MCF 10A (cell line): ENCODE measurements around the gene HJV. TPM values are rescaled to one million over a fixed set of nuclear protein-coding genes. Genes with fewer than 3 reads are reported as not detected.
A peak's percentile ranks its signal among the peaks of the same experiment; 100 is the strongest.

Source experiments
- BruUV-seq: library from RNA; stranded (reverse); fragments of 400-500 nt; replicated peaks from 2 replicates; lab custom pipeline; 2021; lab: Mats Ljungman, UMichigan
- CTCF ChIA-PET: fragments of 300-600 bp; sonication (Branson Sonifier 250); formaldehyde crosslinking; extraction: SDS; loops from one replicate; lab custom pipeline; 2021; ENCODE audit warnings: antibody characterized with exemption, inconsistent platforms; lab: Yijun Ruan, JAX
- POLR2A ChIA-PET: fragments of 300-600, 350-650 bp; sonication (Branson Sonifier 250); formaldehyde crosslinking; extraction: SDS; loops from one replicate; lab custom pipeline; 2020; ENCODE audit warnings: antibody characterized with exemption, inconsistent platforms; lab: Yijun Ruan, JAX
- DNase-seq: peaks from one replicate; pipeline ENCODE4 v3.0.0-alpha.2; 2018; ENCODE audit not compliant: unreplicated experiment
- H3K27ac Mint-ChIP-seq: one replicate; pipeline ENCODE4 v1.8.0; 2022; ENCODE audit warnings: mild to moderate bottlenecking, low read depth, mixed read lengths; ENCODE audit not compliant: unreplicated experiment
- H3K27me3 Mint-ChIP-seq: one replicate; pipeline ENCODE4 v1.8.0; 2022; ENCODE audit warnings: mixed read lengths; ENCODE audit not compliant: insufficient read depth, unreplicated experiment
- H3K36me3 Mint-ChIP-seq: one replicate; pipeline ENCODE4 v1.8.0; 2022; ENCODE audit warnings: mild to moderate bottlenecking, moderate library complexity, mixed read lengths; ENCODE audit not compliant: insufficient read depth, unreplicated experiment
- H3K4me1 Mint-ChIP-seq: one replicate; pipeline ENCODE4 v1.8.0; 2022; ENCODE audit warnings: mixed read lengths; ENCODE audit not compliant: insufficient read depth, unreplicated experiment
- H3K4me3 Mint-ChIP-seq: one replicate; pipeline ENCODE4 v1.8.0; 2022; ENCODE audit warnings: mild to moderate bottlenecking, moderate library complexity, mixed read lengths; ENCODE audit not compliant: unreplicated experiment
- H3K9me3 Mint-ChIP-seq: one replicate; pipeline ENCODE4 v1.8.0; 2022; ENCODE audit warnings: mixed read lengths; ENCODE audit not compliant: unreplicated experiment
- CTCF ChIP-seq: fragments of 200-600 bp; IDR thresholded peaks from one replicate; pipeline ENCODE4 v1.8.0; 2022; ENCODE audit warnings: antibody characterized with exemption, mild to moderate bottlenecking; ENCODE audit not compliant: unreplicated experiment
- intact Hi-C: fragments of 100-400 bp; cut with micrococcal nuclease; formaldehyde crosslinking; loops from 2 replicates; pipeline ENCODE4 v1.14.1; 2022
- total RNA-seq: library from RNA; stranded (reverse); gene quantifications from 2 replicates; pipeline ENCODE4 v1.2.3, GENCODE V29; 2022

Gene HJV
- total RNA-seq, 1 experiment from 2014 or later, result not detected

DNA sequence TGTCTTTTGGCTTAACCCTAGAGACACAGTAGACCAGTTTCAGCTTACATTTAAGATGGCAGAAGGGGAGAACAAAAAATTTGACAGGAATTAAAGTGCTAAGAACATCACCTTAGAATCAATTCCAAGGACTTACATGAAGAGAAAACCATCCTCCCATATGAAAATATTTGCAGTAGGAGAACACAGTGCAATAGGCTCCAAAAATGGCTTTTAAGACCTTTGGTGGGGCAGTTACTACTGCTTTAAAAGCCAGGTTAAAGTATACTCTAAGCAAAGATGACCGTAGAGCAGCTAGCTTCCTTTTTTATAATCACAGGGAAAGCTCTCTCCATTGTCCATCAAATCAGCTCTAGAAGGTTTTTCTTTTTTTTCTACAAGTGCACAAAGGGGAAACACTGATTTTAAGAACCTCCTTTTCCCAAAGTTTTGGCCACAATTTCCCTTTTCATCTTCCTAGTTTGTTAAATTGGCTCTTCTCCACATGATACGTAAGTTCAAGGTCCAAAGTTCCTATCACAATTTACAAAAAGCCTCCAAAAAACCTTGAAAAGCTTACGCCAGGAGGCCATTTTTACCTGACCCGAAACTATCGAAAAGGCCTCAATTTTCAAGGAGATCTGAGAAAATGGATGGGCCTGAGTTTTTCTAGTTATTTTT lies 28.4 kb downstream of the HJV start:
- ChIA-PET CTCF (interaction anchor here (0.9 to 24.2 kb wide), 6 partner anchors 15 to 102 kb away, joined by 3 to 773 read pairs (median 6); partner anchors contain the start of genes ANKRD34A, HJV and POLR3GL), POLR2A (interaction anchor here (0.6 to 28.8 kb wide), 11 partner anchors 7 to 134 kb away, joined by 3 to 1309 read pairs (median 30); partner anchors contain the start of genes ANKRD34A, LIX1L, PIAS3 and POLR3GL)
- peaks cover 79% of the 10 kb centered on the region for H3K36me3 Mint-ChIP-seq
- no peaks in the 10 kb centered on the region for H3K27me3 Mint-ChIP-seq
- H3K27ac Mint-ChIP-seq, result peak overlapping the region; percentile 95
- DNase-seq, result no peak
- H3K4me1 Mint-ChIP-seq, result peaks cover 27% of the 10 kb centered on the region
- TF ChIP-seq CTCF, result no peak
- BruUV-seq, result no TSS peak
- intact Hi-C loops, result no loop called here
- no peaks in the 10 kb centered on the region for H3K9me3 Mint-ChIP-seq
- peak overlapping the region; percentile 89 for H3K4me3 Mint-ChIP-seq

DNA sequence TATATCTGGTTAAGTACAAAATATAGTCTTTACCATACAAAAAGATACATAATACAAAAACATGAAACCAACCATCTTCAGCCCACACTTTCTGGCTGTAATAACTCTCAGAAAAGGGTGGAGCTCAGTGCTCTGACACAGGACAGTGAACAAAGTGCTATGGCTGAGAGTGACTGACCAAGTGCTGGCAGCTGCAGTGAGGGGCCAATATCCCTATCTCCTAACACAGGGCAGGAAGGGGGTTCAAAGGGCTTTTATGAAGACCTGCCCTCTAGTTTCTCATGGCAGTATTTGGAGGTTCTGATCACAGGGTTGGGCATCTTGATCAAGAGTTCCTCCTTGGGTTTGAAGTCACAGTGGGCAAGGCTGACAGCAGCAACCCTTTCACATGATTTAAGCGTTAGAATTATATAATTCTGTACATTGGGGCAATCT lies 29.0 kb downstream of the HJV start:
- DNase-seq, result no peak
- intact Hi-C loops, result no loop called here
- H3K36me3 Mint-ChIP-seq, result peaks cover 79% of the 10 kb centered on the region
- no TSS peak for BruUV-seq
- ChIA-PET POLR2A (interaction anchor here (0.6 to 28.8 kb wide), 9 partner anchors 6 to 101 kb away, joined by 3 to 1309 read pairs (median 109); partner anchors contain the start of genes ANKRD34A, LIX1L, POLR3GL and RBM8A), CTCF (interaction anchor here (0.9 to 24.2 kb wide), 5 partner anchors 14 to 40 kb away, joined by 4 to 773 read pairs (median 6); partner anchors contain the start of genes ANKRD34A, HJV and POLR3GL)
- H3K27ac Mint-ChIP-seq, result peak overlapping the region; percentile 95
- no peaks in the 10 kb centered on the region for H3K27me3 Mint-ChIP-seq
- peak overlapping the region; percentile 89 for H3K4me3 Mint-ChIP-seq
- TF ChIP-seq CTCF, result no peak
- H3K4me1 Mint-ChIP-seq, result peaks cover 22% of the 10 kb centered on the region
- no peaks in the 10 kb centered on the region for H3K9me3 Mint-ChIP-seq

GRCh38 chr1:145991735-145992412 lies 29.7 kb downstream of the HJV start:
- Mint-ChIP-seq H3K4me1 (peaks cover 15% of the 10 kb centered on the region), H3K36me3 (peaks cover 79% of the 10 kb centered on the region), H3K9me3 (no peaks in the 10 kb centered on the region), H3K4me3 (peak overlapping the region; percentile 89), H3K27ac (peak overlapping the region; percentile 95), H3K27me3 (no peaks in the 10 kb centered on the region)
- intact Hi-C loops, result no loop called here
- POLR2A ChIA-PET, result interaction anchor here (0.7 to 28.8 kb wide), 12 partner anchors 5 to 168 kb away, joined by 3 to 1309 read pairs (median 17); partner anchors contain the start of genes ANKRD34A, LIX1L, PEX11B and POLR3C
- CTCF ChIA-PET, result interaction anchor here (0.8 to 24.2 kb wide), 9 partner anchors 10 to 147 kb away, joined by 3 to 773 read pairs (median 6); partner anchors contain the start of genes ANKRD34A, HJV, ITGA10 and LIX1L
- no peak for DNase-seq
- TF ChIP-seq CTCF, result no peak
- no TSS peak for BruUV-seq
